Muscle of back (tissue), 11 donors: ENCODE results near the gene TNNC2. TPM values are rescaled to one million over a fixed set of nuclear protein-coding genes. Genes with fewer than 3 reads are reported as not detected.
"Not testable (repeated sequence)": the region's sequence is repeated elsewhere in the genome, so short reads cannot be mapped to it uniquely, and the experiment has no call there.

Experiments used
- DNase-seq, 3 donors: peaks; one replicate each; pipeline versions ENCODE4 v3.0.0 to v3.0.0-alpha.2; 2013
- polyA plus RNA-seq, 10 donors: library from polyadenylated mRNA; unstranded; fragments of 120-200 nt; gene quantifications; one replicate each; pipeline ENCODE4 v1.2.1, GENCODE V29; 2013; ENCODE audit not compliant: insufficient read length in 10 of 10

Gene TNNC2
- polyA plus RNA-seq, 10 donors = 3,292 to 7,026 (median 6,344) TPM

DNA sequence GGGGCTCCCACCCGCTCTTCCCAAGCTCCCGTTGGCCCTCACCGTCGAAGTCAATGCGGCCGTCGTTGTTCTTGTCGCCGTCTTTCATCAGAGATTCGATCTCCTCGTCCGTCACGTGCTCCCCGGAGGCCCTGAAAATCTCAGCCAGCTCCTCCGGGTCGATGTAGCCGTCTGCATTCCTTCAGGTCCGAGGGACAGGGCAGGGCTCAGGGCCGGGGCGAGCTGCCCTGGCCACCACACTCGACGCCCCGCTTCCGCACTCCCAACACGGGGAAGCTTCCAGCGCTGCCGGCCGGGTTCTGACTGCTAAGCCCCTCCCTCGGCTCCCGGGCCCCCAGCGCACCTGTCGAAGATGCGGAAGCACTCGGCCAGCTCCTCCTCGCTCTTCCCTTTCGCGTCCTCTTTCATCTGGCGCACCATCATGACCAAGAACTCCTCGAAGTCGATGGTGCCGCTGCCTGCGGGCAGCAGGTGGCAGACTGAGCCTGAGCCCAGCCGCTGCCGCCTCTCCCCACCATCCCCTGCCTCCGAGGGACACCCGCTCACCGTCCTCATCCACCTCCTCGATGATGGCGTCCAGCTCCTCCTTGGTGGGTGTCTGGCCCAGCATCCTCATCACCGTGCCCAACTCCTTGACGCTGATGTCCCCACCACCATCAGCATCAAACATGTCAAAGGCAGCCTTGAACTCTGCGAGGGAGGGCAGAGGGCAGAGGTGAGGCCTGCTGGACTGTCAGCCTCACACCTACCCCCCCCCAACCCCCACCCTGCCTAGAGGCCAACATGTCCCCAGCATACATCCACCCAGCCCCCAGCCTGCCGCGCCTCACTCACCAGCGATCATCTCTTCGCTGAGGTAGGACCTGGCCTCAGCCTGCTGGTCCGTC lies 2.9 kb downstream of the TNNC2 start:
- DNase-seq = peak in 1 of 3 donors; percentile 56

DNA sequence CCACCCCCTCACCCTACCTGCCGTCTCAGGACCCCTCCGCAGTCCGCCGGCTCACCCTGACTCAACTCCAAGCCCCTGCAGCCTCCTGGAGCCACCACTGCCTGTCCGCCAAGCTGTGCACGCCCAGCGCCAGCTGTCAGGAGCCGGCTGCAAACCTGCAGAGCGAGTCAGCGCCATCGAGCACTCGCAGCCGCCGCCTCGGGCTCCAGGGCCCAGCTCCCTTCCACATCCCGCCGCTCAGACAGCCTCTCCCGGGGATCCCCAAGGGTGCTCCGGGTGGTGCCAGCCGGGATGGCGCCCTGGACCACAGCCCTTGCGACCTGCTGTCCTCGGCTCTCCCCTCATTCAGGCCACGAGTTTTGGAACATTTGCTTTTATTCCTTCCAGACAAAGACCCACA lies 4.3 kb downstream of the TNNC2 start:
- peak in 1 of 3 donors; percentile 57 for DNase-seq

DNA sequence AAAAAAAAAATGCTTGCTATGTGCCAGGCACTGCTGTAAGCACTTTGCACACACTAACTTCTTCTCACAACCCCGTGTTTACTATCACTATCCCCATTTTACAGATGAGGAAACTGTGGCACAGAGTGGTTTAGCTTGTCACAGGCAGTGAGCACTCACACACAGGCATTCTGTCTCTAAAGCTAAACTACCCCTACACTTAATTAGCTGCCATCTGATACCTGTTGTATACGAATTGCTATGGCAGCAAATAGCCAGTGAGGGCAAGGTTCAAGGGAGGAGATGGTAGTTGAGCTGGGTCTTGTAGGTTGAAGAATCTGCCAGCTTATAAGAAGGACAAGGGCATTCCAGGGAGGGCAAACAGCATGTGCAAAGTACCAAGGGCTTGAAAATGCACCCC lies 5.2 kb downstream of the TNNC2 start:
- no peak for DNase-seq

DNA sequence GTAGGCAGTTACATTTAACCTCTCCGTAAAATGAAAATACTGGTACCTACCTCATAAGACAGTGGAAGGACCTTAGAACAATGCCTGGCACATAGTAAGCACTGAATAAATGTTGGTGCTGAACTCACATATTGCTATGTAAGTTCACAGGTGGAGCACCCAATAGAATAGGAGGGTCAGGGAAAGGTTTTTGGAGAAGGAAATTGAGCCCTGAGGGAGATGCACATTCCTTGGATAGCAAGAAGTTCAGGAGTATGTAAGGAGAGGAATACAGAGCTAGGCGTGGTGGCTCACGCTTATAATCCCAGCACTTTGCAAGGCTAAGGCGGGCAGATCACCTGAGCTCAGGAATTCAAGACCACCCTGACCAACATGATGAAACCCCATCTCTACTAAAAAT lies 7.6 kb downstream of the TNNC2 start:
- no peak for DNase-seq

DNA sequence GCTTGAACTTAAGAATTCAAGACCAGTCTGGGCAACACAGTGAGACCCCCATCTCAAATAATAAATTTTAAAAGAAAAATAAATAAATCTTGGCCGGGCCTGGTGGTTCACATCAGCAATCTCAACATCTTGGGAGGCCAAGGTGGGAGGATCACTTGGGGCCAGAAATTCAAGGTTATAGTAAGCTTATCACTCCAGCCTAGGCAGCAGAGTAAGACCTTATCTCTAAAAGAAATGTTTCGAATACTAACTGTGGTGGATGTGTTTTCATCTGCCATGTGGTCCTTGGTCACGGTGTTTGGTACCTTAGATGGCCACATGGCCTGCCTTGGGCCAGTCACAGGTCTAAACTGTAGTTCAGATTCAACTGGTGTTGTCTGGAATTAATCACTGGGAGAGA lies 8.9 kb downstream of the TNNC2 start:
- no peak for DNase-seq

DNA sequence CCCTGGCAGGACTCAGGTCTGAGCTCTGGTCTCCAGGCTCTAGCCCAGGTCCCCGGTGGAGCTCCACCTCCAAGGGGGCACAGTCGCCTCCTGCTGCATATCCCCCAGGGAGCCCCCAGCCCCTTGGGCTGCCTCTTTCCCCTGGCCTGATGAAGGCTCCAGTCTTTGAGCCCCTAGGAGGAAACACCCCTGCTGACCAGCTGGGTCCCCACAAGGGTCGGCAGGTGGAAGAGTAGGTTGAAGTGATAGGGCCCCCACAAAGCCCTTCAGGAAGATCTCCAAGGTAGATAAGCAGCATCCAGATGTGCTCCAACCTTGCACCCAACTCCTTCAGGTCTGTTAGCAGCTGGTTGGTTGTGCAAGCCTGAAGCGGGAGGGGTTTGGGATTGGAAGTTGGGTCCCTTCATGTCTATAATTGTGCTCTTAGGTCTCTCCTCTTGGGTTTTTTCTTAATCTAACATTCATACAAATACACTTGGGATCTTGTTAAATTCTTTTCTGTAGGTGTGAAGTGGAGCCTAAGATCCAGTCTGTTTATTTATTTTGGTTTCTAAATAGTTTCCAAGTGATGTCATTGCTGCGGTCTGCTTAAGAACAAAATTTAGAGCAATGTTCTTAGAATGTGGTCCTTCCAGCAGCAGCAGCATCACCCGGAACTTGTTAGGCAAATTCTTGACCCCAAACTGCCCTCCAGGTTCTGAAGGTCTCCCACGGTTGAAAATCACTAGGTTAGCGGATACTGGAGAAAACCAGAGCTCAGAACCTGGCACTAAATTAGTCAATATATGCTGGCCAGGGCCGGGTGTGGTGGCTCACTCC lies 9.5 kb downstream of the TNNC2 start:
- DNase-seq = no peak

DNA sequence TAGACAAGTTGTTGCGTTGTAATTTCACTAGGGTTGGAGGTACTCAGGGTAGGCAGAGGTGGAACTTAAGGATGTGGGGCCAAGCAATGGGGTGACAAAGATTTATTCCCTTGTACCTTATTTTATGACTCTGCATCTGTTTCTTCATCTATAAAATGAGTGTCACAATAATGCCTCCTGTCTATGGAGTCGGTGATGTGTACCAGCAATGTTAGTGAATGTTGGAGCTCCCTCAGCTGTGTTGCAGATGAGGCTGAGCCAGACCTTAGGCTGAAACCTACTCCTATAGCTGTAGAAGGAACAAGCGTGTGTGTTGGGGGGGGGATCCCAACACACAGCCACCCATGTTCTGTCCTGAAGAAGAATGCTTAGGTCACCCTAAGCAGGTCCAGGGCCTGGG lies 10.2 kb downstream of the TNNC2 start:
- DNase-seq = no peak

DNA sequence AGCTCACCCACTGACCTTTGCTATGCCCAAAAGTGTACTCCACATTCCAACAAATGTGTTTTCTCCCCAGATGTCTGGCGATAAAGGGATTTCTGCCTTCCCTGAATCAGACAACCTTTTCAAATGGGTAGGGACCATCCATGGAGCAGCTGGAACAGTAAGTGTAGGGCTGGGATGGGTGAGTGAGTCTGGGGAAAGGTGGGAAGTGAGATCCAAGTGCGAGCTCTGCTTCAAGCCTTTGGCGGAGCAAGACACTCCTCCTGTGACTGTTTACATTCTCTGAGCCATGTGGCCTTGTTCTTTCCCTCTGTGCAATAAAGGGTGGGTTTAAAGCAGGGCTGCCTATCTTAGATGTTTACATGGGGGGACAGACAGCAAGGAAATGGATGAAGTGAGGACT lies 12.8 kb downstream of the TNNC2 start:
- DNase-seq = no peak

DNA sequence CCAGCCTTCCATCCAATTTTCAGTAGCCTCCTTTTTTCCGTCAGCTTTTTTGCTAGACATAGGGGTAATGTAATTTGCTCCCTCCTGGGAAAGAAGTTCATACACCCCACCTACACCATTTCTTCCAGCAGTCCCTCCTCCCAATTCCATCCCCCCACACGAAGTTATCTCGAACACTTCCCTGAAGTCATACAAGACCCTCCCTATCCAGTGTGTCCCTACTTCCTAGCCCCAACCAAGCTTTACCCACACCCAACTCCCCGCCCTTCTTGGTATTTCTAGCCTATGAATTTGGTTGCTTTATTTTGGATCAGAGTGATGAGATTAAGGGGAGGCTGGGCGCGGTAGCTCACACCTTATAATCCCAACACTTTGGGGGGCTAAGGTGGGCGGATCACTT lies 13.6 kb downstream of the TNNC2 start:
- no peak for DNase-seq

DNA sequence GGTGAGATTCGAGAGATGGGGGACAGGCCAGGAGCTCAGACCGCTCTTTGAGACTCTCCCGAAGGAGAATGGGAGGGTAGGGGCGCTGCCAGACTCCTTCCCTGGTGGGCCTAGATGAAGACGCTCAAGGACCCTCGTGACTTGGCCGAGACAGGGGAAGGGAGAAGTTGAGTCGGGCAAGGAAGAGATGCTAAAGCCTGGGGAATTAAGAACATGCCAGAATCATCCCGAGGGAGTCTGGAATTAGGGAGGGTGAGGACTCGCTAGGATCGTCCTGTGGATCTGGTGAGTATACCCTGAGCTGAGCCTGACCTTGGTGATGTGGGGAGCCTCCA lies 14.1 kb downstream of the TNNC2 start:
- DNase-seq = no peak

DNA sequence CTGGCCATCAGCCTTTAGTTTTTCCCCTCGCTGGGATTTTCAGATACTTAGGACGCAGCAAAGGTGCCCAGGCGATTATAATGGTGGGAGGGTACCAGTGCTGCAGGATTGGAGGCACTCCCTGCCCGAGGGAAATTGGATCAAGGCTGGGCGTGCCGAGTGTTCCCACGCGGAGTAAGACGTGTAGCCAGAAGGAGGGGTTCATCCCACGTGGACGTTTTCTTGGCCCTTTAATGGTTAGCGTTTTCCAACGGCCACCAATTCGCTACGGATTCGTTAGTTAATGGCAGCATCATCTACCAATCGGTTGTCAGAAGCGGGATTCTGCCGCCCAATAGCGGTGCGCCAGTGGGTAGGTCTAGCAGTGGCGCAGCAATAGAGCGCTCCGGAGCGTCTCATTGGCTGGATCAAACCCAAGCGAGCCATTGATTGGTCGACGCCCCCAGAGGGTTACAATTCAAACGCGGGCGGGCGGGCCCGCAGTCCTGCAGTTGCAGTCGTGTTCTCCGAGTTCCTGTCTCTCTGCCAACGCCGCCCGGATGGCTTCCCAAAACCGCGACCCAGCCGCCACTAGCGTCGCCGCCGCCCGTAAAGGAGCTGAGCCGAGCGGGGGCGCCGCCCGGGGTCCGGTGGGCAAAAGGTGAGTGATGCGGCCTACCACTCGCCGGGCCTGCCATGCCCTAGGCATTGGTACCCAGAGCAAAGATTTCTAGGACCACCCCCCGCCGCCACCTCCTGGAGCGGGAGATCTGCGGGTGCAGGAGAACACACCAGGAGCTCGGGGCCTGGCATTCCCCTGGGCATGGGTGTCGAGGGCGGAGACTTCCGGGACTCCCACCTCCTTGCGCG lies 14.7 kb downstream of the TNNC2 start, which contains the start of gene UBE2C:
UBE2C (plus strand) TSS at position 488 of the 849 bp plus-strand sequence; CDS start at position 540, 52 bp downstream.
- peak; percentile 98 to 100 (median 100) for DNase-seq

DNA sequence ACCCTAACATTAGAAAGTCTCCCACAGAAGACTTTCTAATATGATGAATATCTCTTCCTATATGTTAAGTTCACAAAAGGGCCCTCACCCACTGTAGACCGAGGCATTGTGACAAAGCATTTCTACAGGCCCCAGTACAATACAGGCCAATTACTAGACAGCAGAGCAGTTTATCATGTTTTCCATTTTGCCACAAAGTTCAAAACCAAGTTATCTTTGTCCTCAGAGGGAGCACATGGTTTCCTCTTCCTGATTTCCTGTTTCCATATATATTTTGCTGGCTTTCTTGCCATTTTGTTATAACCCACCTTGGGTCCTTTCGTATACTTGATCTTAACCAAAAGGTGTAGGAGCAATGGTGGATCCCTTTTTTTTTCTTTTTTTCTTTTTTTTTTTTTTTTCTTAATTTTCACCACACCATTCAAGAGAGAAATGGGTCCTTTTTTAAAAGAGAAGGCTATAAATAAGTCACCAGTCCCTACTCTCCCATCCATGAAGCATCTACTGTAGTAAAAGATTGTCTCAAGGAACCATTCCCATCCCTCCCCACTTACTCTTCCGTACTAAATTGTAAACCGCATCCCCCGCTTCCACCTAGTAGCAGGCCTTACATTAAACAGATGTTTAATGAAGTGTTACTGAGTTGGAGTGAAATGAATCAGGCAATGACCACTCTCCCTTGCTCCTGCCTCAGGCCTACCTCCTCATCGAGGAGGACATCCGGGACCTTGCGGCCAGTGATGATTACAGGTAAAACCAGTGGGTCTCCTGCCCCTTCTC lies 16.7 kb downstream of the TNNC2 start:
- DNase-seq = no peak

DNA sequence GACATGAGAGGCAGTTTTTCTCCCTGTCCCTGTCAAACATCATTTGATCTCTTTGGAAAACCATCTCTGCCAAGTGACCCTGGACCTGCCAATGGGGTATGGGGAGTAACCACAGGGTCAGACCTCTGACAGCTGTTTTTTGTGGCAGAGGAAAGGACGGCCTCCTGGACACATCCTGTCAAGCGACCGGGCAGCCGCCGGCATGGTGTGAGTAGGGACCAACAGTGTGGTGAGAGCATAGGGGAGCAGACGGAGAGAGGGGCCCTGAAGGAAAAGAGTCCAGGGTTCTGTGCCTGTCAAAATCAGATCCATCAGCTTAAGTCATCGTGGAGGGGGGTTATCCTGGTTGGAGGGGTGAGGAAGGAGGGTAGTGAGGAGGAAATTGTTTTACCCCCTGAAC lies 25.3 kb downstream of the TNNC2 start:
- DNase-seq = no peak

DNA sequence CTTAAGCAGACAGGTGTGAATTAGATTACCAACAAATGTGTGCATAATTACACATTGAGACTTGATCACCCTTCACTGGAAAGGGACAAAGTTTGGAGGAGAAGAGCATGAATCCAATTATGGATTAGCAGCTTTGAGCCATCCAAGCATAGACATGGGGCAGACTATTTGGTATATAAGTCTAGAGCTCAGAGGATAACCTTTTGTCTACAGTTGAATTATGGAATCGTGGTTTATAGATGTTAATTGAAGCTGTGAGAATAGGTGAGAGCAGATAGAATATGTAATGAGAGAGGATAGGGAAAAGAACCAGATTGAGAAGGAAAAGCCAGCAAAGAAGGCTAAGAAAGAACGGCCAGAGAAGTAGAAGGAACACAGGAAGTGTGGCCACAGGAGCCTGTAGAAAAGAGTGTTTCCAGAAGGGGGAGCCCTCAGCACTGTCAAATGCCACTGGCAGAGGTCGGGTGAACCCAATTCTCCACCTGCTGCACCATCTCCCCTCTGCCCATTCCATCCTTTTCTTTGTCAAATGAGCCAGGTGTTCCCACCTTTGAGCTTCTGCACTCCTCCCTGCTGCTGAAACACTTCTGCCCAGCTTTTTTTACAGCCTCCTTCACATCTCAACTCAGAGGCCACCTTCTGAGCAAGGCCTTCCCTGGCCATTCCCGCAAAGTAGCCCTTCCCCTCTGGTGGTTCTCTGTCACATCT lies 28.0 kb downstream of the TNNC2 start:
- DNase-seq = peak in 2 of 3 donors; percentile 47 to 66

DNA sequence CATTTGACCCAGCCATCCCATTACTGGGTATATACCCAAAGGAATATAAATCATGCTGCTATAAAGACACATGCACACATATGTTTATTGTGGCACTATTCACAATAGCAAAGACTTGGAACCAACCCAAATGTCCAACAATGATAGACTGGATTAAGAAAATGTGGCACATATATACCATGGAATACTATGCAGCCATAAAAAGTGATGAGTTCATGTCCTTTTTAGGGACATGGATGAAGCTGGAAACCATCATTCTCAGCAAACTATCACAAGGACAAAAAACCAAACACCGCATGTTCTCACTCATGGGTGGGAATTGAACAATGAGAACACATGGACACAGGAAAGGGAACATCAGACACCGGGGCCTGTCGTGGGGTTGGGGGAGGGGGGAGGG lies 29.2 kb downstream of the TNNC2 start:
- not testable (repeated sequence) for DNase-seq

DNA sequence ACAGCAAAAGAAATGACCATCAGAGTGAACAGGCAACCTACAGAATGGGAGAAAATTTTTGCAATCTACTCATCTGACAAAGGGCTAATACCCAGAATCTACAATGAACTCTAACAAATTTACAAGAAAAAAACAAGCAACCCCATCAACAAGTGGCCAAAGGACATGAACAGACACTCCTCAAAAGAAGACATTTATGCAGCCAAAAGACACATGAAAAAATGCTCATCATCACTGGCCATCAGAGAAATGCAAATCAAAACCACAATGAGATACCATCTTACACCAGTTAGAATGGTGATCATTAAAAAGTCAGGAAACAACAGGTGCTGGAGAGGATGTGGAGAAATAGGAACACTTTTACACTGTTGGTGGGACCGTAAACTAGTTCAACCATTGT lies 29.6 kb downstream of the TNNC2 start:
- not testable (repeated sequence) for DNase-seq

DNA sequence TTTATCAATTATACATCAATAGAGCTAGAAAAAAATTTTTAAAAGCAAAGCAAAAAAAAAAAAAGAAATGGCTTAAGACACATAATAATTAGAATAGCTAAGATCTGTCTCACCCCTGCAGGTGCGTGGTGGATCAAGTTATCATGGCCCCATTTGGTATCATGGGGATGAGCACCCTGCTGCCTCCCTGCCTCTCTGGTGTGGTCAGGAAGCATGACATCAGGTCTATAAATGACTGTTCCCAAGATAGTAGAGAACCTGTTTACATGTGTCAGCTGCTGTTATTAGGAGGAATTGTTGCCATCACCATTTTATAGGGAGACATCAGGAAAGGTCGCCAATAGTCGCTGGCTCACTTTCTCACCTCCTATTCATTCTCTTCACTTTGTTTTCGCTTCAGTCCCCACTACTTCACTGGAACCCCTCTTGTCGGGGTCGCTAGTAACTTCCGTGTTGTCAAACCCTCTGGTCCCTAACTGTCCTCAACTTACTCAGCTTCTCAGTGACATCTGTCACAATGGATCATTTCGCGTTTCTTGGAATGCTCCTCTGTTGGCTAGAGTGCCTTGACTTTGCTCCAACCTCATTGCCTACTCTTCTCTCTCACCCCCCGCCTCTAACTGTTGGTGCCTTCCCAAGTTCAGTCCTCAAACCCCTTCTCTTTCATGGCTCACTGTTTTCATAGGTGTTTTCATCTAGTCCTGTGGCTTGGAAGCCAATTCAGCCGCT lies 30.6 kb downstream of the TNNC2 start:
- peak in 2 of 3 donors; percentile 33 to 57 for DNase-seq

DNA sequence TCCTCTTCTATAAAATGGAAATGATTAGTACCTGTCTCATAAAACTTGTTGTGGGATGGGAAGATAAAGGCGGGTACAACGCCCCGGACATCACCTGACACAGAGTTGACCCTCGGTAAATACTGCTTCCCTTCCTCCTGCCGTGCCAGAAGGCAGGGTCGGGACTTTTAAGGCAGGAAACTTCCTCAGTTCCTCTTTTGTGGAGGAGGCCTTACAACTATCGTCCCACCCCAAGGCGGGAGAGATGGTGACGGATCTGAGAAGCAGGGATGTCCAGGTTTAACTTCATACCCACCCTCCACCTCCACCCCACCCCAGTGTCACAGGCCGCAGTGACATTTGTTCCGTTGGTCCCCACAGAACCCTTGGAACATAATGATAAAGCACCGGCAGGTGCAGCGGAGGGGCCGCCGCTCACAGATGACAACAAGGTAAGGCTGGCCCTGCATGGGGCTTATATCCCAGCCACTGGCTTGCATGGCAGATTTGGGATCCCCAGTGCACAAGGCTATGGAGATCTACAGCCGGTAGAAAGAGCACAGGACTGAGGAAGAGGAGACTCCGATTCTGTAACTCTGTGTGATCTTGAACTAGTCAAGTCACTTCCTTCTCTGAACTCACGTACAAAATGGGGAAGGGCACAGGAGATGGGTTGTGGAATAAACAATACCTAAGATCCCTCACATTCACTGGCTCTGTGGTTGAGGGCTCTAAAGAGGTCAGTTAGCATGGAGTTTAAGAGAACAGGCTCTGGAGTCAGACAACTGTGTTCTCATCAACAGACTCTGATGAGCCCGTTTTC lies 34.6 kb downstream of the TNNC2 start:
- no peak for DNase-seq

DNA sequence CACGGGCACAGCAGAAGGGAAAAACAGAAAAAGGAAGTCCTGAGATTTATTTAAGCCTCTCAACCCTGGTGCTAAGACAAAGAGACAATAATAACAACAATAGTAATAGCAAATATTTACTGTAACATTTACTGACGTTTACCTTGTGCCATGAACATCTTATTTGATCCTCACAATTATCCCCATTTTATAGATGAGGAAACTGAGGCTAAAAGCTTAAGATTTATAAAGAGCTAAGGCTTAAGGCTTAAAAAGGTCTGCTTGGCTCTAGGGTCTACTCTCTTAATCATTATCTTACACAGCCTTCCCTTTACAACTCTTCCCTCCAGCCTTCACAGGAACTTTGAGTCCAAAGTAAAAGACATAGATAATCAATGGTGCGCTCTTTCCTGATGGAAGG lies 38.8 kb downstream of the TNNC2 start:
- no peak for DNase-seq
